HG03469 (cell line): ENCODE data around the gene FAHD2A.
A peak's percentile ranks its signal among the peaks of the same experiment; 100 is the strongest.
"Not testable (repeated sequence)": the region's sequence is repeated elsewhere in the genome, so short reads cannot be mapped to it uniquely, and the experiment has no call there.

Experiments
- ATAC-seq: cut with Tn5 transposase; IDR thresholded peaks from one replicate; pipeline ENCODE4 v1.9.1; 2021; ENCODE audit warnings: mild to moderate bottlenecking, moderate library complexity, moderate number of reproducible peaks; ENCODE audit not compliant: unreplicated experiment

Gene FAHD2A, protein sequence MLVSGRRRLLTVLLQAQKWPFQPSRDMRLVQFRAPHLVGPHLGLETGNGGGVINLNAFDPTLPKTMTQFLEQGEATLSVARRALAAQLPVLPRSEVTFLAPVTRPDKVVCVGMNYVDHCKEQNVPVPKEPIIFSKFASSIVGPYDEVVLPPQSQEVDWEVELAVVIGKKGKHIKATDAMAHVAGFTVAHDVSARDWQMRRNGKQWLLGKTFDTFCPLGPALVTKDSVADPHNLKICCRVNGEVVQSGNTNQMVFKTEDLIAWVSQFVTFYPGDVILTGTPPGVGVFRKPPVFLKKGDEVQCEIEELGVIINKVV

DNA sequence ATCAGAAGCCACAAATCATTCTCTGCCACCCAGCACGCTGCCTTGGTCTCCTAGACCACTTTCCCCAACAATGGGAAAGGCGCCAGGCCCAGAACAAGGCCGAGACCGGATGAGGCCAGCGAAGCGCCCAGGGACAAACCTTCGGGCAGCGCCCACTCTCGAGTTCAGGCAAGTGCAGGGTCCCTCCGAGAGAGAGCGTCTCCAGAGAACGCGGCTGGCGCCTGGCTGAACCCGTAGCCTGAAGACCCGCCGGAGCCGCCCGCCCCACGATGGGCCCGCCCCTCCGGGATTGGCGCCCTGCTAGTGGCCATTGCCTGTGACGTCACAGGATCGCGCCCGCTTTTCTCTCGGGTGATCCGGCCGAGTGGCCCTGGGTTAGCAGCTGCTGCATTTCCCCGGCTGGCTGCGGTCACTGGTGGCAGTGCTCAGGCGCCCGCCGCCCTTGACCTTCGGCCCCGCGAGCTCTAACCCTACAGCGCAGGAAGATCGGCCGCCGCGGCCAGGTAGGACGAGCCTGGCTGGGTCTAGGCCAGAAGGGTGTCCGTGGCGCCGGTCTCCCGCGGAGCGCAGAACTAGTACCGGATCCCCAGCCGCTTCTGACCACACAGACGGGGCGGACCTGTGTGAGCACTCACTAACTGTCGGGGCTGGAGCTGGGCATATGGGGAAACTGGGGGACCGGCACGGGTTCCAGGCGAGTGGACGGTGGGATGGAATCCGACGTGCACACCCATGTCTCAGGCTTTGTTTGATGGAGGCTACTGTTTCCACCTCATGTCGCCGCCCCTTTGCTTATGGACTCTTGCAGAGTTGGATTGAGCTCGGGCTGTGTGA, at the start of gene FAHD2A:
FAHD2A (plus strand) TSS at position 339 of the 834 bp plus-strand sequence. CDS start 2,851 bp downstream, outside the sequence.
- ATAC-seq = peak; percentile 86

DNA sequence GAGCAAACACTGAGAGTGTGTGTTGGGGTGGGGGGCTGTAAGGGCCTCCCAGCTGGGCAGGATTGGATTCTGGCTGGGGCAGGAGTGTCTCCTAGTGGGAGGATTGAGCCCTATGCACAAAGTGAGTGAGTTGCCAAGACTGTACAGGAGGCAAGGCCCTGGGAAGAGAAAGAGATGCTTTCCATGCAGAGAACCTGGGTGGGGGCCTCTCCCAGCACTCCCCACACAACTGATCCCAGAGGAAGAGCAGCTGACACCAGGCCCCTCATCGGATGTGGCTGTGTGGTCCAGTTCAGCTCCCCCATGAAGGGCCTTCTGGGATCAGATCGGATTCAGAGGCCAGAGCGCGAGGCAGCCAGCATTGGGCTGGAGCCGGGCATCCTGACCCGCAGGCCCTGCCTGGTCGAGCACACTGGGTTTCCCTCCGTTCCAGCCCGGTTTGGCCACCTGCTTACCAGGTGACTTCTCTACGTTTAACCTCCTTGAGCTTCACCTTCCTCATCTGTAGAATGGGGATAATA, 49.4 kb upstream of the FAHD2A start:
- no peak for ATAC-seq

DNA sequence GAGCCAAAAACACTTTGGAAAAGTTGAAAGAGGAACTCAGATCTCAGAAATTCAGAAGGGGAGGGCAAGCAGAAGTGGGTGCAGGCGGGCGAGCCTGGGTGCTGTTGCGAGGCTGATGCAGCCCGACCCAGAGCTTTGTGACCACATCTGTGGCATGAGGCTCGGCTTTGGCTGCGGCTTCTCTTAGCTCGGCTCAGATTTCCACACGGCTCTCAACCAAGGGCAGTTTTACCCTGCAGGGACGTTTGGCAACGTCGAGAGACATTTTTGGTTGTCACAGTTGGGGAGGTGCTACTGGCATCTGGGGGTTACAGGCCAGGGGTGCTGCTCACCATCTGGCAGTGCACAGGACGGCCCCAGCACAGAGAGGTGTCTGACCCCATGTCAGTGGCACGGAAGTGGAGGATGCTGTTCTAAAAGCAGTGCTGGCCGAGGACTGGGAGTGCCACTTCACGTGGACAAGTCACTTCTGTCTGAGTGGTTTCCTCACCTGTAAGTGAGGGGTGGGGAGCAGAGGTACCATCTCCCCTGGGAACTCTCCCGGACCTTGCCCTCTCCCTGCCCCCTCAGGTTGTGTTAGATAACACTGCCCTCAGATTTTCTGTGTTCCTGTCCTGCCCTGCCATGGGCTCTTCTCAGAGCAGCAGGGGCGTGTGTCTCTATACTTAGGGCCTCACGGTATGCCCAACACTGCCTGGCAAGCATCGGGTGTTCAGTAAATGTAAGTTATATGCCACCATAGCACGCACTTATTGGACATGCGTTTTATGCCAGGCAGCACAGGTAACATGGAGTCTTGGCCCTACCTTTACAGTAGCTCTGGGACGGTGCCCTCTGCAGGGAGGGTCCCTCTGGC, 48.7 kb upstream of the FAHD2A start:
- ATAC-seq = no peak

DNA sequence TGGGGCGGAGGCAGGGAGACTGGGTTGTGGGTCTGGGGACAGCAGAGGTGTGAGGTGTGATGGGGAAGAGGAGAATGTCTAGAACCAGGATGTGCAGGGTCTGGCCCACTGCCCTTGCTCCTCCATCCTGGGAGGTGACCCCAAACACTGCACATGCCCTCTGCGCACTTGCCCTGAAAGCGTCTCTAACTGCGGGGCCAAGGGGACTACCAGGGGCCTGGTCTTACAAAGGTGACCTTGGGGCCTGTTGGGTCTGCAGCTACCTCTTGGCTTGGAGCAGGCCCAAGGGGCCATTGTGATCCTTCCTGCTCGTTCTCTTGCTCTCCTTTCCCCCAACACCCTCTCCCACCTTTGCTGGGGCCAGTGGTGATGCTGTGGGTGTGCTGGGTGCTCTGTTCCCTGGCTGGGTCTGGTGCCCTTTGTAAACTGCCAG, 48.0 kb upstream of the FAHD2A start:
- ATAC-seq = no peak

DNA sequence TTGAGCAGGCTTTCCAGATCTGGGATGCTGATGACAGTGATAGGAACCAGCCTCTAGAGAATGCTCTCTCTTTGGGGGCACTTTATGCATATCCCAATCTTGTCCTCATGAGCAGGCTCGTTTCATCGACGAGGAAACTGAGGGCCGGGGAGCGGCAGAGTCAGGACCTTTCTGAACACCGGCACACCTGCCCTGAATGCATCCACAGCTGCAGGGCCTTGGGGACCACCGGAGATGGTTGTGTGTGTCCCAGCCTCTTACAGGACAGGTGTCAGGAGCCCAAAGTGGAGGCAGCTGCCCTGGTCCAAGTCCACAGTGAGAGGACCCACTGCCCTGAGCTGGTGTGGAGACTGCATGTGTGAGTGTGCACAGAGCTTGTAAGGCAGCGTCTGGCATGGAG, 47.6 kb upstream of the FAHD2A start:
- no peak for ATAC-seq

DNA sequence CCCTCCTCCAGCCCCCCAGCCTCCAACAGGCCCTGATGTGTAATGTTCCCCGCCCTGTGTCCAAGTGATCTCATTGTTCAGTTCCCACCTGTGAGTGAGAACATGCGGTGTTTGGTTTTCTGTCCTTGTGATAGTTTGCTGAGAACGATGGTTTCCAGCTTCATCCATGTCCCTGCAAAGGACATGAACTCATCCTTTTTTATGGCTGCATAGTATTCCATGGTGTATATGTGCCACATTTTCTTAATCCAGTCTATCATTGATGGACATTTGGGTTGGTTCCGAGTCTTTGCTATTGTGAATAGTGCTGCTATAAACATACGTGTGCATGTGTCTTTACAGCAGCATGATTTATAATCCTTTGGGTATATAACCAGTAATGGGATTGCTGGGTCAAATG, 47.0 kb upstream of the FAHD2A start:
- ATAC-seq = not testable (repeated sequence)

DNA sequence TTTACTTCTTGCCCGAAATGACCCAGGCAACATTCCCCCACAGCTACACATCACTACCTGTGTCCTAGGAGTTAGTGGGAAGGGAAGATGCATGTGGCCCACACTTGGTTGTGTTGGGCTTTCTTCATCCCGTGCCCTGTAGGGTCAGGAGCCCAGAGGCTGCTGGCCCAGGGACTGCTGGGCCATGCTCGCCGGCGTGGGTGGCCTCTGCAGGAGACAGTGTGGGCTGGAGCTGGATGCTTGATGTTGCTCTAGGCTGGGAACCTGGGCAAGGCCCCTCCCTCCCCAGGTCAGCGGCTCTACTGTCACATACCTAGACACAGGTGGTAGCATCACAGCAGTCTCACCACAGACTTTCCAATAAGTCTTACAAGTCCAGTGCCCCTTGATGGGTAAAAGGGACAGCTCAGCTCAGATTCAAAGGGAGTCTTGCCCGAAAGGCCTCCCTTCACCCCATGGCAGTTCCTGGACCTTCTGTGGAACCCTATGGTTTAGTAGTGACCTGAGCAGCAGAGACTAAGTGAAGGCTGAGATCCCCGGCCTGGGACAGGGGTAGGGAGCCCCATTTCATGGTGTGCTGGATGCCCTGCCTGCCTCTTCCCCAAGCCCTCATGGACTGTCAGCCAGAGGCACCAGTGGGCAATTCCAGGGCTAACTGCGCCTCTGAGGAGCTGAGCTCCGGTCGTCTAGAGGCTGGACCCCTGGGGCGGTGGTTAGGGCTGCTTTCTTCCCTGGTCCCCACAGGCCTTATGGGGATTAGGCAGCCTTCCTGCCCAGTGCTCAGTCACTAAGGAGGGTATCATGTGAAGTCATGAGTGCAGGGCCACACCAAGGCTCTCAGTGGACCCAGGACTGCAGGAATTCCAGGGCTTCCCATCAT, 45.4 kb upstream of the FAHD2A start:
- ATAC-seq = no peak

DNA sequence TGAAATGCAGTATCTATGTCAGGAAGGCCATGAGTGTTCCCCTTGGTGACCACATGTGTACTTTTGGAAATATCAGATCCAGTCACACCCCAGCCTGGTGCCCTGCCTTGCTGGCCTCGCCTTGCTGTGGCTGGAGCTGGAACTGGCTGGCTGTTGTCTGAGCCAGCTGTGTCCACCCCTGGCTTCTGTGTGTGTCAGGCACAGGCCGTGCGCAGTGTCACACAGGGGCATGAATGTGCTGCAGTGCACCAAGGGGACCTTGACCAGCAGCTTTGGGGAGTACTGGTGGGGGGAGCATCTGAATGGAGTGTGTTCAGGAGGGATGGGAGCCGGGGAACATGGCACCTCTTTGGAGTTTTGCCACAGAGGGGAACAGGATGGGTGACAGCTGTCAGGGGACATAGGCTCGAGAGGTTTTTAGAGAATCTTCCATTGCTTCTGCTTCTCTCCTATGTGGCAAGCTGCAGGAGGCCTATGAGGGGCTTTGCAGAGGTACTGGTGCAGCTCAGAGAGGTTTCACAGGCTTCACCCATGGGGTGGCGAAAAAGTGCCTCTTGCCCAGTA, 44.7 kb upstream of the FAHD2A start:
- ATAC-seq = no peak

DNA sequence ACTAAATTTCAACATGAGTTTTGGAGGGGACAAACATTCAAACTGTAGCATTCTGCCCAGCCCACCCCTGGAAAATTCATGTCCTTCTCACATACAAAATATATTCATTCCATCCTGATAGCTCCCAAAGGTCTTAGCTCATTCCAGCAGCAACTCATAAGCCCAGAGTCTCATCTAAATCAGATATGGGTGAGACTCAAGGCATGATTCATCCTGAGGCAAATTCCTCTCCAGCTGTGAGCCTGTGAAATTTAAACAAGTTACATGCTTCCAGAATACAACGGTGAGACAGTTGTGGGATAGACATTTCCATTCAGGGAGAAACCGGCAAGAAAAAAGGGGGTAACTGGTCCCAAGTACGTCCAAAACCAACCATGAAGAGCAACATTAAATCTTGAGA, 43.5 kb upstream of the FAHD2A start:
- no peak for ATAC-seq

DNA sequence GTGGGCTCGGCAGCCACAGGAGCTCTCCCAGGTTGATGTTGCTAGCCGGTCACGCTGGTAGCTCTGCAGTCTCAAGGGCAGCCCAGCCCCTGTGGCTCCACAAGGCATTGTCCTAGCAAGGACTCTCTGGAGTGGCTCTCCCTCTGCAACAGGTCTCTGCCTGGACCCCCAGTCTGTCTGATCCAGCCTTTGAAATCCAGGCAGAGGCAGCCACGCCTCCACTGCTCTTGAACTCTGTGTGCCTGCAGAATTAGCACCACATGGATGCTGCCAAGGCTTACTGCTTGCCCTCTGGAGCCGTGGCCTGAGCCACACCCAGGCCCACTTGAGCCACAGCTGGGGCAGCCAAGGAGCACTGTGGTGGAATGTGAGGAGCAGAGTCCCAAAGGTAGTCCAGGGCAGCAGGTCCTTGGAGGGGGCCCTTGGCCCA, 43.0 kb upstream of the FAHD2A start:
- ATAC-seq = no peak

DNA sequence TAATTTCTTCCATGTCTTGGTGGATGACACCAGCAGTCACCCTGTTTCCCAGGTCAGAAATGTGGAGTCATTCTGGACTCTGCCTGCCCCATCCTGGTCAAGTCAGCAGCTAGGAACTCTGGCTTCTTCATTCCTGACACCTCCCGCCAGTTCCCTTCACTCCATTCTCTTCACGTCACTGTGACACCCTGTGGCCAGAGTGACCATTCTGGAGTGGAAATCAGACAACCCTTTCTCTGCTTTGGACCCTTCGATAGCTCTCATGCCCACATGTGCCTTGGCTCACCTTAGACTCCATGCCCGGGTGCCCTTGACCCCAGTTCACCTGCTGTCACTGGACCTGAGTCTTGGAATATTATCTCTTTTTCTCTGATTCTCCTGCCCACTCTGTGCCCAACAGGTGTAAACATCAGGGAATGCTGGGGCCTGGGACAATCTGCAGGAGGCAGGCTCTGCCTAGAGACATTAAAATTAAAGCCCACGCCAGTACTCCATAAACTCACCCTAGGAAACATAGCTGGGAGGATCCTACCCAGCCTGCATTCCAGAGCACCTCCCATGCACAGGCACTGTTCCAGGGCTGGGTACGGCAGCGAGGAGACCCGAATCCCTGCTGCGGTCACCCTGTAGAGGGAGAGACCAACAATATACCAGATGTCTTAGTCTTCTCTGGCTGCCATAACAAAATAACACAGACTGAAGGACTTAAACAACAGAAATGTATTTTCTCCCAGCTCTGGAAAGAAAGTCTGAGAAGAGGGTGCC, 41.1 kb upstream of the FAHD2A start:
- ATAC-seq = no peak

DNA sequence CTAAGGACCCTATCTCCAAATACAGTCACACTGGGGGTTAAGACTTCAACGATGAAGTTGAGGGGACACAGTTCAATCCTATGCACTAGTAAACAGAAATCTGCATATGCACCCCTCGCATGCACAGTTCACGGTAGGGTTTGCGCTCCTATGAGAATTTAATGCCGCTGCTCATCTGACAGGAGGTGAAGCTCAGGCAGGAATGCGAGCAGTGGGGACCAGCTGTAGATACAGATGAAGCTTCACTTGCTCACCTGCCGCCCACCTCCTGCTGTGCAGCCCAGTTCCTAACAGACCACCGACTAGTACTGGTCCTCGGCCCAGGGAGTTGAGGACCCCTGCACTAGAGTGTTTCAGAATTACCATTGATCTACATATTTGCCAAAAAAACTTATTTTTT, 40.0 kb upstream of the FAHD2A start:
- no peak for ATAC-seq

DNA sequence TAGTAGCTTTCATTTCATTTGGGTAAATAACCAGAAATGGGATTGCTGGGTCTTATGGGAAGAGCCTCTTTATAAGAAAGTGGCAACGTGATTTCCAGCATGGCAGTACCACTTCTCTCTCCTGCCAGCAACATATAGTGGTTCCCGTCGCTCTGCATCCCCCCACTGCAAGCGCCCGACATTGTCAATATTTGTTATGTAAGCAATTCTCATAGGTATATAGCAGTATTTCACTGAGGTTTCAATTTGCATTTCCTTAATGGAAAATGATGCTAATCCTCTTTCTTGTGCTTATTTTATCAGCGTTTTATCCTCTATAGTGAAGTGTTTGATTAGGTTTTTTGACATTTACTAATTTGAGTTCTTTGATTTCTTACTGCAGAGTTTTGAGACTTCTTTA, 36.0 kb upstream of the FAHD2A start:
- no peak for ATAC-seq

DNA sequence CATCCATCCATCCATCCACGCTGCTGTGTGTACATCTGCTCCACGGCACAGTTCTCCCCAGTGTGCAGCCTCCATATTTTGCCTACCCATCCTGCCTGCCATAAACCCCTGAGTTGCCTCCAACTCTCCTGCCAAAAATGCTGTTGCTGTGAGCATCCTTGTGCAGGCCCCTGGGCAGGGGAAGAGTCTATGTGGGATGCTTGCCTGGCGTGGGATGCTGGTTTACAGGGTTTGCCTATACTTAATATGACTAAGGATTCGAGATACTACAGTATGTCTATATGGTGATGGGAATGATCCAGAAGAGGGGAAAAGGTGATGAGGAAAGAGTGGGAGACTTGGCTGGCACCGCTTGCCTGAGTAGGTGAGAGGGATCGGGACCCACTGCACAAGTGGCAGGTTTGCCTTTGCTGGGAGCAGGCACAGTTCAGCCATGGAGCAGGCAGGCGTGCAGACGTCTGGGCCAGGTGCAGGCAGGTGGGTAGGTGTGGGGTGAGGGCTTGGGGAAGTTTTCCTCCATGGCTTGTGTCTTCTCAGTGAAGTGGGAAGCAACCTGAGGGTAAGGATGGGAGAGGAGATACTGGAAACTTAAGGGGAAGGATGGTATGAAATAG, 30.2 kb upstream of the FAHD2A start:
- ATAC-seq = no peak

DNA sequence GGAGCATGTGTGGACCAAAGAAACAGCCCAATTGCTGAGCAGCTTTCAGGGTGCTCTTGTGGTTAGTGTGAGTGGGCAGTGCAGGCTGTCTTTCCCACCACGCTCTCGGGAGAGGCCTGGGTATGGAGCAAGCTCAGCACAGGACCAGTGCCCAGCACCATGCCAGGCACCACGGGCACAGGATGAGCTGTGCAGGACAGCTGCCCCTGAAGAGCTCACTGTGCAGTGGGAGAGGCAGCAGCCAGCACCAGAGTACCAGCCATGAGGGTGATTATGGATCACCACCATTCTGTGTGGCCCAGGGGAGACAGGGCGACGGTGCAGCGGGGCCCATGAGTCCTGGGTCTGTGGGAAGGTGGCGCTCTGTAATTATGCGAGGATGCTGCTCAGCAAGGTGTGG, 29.7 kb upstream of the FAHD2A start:
- ATAC-seq = no peak

DNA sequence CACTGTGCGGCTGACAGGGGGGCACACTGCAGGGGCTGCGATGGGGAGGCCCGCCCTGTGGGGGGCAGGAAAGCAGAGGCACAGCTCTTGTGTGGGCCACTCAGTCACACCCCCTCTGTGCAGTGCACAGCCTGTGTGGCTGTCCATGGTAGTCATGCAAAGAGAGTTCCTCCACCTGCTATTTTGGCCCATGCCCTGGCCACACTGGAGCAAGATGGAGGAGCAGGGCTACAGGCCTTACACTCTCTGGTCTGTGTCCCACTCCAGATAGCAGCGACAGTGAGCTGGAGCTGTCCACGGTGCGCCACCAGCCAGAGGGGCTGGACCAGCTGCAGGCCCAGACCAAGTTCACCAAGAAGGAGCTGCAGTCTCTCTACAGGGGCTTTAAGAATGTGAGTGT, 28.5 kb upstream of the FAHD2A start:
- ATAC-seq = no peak

DNA sequence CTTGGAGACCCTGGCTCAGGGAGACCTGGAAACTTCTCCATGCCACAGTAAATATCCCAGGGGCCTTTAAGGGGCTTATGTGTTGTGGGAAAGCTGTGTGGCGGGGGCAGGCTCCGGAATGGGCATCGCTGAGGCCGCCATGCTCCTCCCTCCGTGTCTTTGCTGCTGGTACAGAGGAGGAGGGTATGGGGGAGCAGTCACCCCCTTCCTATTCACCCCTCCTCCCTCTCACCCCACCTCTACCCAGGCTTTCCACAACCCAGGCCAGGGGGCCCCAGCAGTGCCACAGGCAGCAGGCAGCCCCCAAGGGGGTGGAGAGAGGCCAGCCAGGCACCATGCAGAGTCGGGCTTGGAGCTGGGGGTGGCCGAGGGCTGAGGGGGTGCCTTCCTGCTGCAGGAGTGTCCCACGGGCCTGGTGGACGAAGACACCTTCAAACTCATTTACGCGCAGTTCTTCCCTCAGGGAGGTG, 28.0 kb upstream of the FAHD2A start:
- no peak for ATAC-seq

DNA sequence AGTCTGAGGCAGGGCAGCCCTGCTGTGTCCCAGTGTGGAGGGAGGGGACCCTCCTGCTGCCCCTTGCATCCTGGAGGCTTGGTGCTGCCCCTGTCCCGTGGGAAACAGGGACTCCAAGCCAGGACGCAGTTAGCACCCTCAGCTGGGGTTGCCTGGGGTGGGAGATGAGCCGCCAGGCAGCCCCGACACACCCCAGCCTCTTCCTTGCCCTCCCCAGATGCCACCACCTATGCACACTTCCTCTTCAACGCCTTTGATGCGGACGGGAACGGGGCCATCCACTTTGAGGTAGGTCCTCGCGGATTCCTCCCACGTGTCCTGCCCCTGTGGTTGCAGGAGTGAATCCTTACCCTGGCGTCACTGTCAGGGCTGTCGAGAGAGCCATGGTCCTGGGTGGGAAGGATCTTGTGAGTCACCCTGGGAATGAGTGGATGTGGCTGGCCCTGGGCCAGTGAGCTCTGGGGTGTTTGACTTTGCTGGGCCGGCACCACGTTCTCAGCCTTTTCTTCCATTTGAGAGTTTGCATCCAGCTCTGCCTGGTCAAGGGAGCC, 27.5 kb upstream of the FAHD2A start:
- ATAC-seq = no peak
